CD4-positive, alpha-beta T cell (primary cell): ENCODE measurements around the gene SNORC. TPM values are rescaled to one million over a fixed set of nuclear protein-coding genes. Genes with fewer than 3 reads are reported as not detected.

Experiments used
- ATAC-seq: fragments of 200-7000 bp; cut with Tn5 transposase; one replicate; pipeline ENCODE4 v1.10.0; 2022; ENCODE audit warnings: mild to moderate bottlenecking; ENCODE audit not compliant: poor library complexity
- CTCF ChIA-PET: fragments of 350-600 bp; sonication (Branson Sonifier 250); formaldehyde crosslinking; loops from one replicate; lab custom pipeline; 2021; ENCODE audit warnings: antibody characterized with exemption, inconsistent platforms; lab: Charles Lee
- POLR2A ChIA-PET: fragments of 350-600 bp; sonication (Branson Sonifier 250); formaldehyde crosslinking; loops from one replicate; lab custom pipeline; 2021; ENCODE audit warnings: antibody characterized with exemption, inconsistent platforms; lab: Charles Lee
- DNase-seq, 14 experiments: peaks; one replicate each; pipeline ENCODE4 v3.0.0-alpha.2; 2013 to 2020; ENCODE audit warnings: mixed read lengths in 2 of 14
- H3K27ac ChIP-seq, 2 donors: one replicate each; pipeline versions ENCODE4 v1.5.1 to v1.7.0; 2013; ENCODE audit warnings: low read length in 2 of 2, low read depth in 1 of 2, mild to moderate bottlenecking in 1 of 2
- H3K27me3 ChIP-seq, 2 experiments: 1 replicate in 1 of 2; 2 replicates in 1 of 2; pipeline versions ENCODE4 v1.6.1 to v1.7.0; 2013; ENCODE audit warnings: low read length in 2 of 2, control low read depth in 1 of 2, mild to moderate bottlenecking in 1 of 2, moderate library complexity in 1 of 2; ENCODE audit not compliant: insufficient read depth in 2 of 2, control insufficient read depth in 1 of 2
- H3K36me3 ChIP-seq: one replicate; pipeline ENCODE4 v1.6.1; 2013; ENCODE audit warnings: low read length, control low read depth; ENCODE audit not compliant: insufficient read depth
- H3K4me1 ChIP-seq: one replicate; pipeline ENCODE4 v1.6.1; 2013; ENCODE audit warnings: low read length, control low read depth; ENCODE audit not compliant: insufficient read depth
- H3K4me3 ChIP-seq: one replicate; pipeline ENCODE4 v1.5.1; 2013; ENCODE audit warnings: mild to moderate bottlenecking, low read length, moderate library complexity
- H3K9me3 ChIP-seq, 2 experiments: 1 replicate in 1 of 2; 2 replicates in 1 of 2; pipeline versions ENCODE4 v1.6.1 to v1.7.0; 2013; ENCODE audit warnings: low read length in 2 of 2, mild to moderate bottlenecking in 2 of 2, control low read depth in 1 of 2, moderate library complexity in 1 of 2; ENCODE audit not compliant: control insufficient read depth in 1 of 2, insufficient read depth in 1 of 2
- H3K27ac Mint-ChIP-seq: one replicate; pipeline ENCODE4 v1.8.0; 2020; ENCODE audit warnings: mixed read lengths
- H3K27me3 Mint-ChIP-seq: one replicate; pipeline ENCODE4 v1.8.0; 2021; ENCODE audit warnings: mixed read lengths
- H3K36me3 Mint-ChIP-seq: one replicate; pipeline ENCODE4 v1.8.0; 2021; ENCODE audit warnings: low read depth, mixed read lengths
- H3K4me1 Mint-ChIP-seq: one replicate; pipeline ENCODE4 v1.8.0; 2021; ENCODE audit warnings: low read depth, mixed read lengths
- H3K4me3 Mint-ChIP-seq: one replicate; pipeline ENCODE4 v1.8.0; 2020; ENCODE audit warnings: mild to moderate bottlenecking, mixed read lengths
- H3K9me3 Mint-ChIP-seq: one replicate; pipeline ENCODE4 v1.8.0; 2020; ENCODE audit warnings: mixed read lengths
- intact Hi-C, 2 experiments: fragments of 100-400 bp; cut with DNase I in 1 of 2; cut with micrococcal nuclease in 1 of 2; formaldehyde crosslinking; loops; one replicate each; pipeline versions ENCODE4 v1.15.1 to v1.9.0; 2023 to 2025; cut with DNase I, micrococcal nuclease
- total RNA-seq, 174 experiments: library from RNA in 2 of 174; stranded (reverse) in 2 of 174; gene quantifications; one replicate each; pipeline ENCODE4 v1.2.3 and lab custom pipeline; 2021 to 2026
- TF ChIP-seq, protein P1 (sequence below): fragments of 200-600 bp; IDR thresholded peaks from one replicate; pipeline ENCODE4 v1.8.0; 2022; ENCODE audit warnings: antibody characterized with exemption, mild to moderate bottlenecking

Gene SNORC
- total RNA-seq, 2 experiments from 2014 or later, result 1.2 TPM

DNA sequence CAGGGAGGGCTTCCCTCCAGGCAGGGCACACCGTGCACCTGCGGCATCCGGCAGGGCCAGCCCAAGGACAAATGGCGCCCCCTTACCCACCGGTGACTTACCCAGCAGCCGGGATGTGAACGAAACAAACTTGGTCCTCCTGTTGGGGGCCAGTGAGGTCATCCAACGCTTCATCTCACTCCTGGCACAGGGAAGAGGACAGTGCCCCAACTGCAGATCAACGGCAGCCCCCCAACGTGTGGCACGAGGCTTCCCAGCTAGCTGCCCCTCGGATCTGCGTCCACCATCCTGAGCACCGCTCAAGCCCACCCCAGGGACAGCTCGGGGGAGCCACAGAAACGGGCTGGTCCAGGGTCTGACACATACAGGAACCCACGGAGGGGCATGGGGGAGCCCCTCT is 12.0 kb downstream of the SNORC start:
- ChIA-PET CTCF (no interaction called here), POLR2A (no interaction called here)
- Histone ChIP-seq H3K27me3 (no peaks in the 10 kb centered on the region), H3K27ac (no peak overlapping the region), H3K4me1 (peaks cover under 1% of the 10 kb centered on the region), H3K9me3 (no peaks in the 10 kb centered on the region), H3K4me3 (no peak overlapping the region), H3K36me3 (no peaks in the 10 kb centered on the region)
- ATAC-seq (no peak), DNase-seq (no peak)
- Mint-ChIP-seq H3K4me3 (no peak overlapping the region), H3K27me3 (peaks cover 6% of the 10 kb centered on the region), H3K9me3 (no peaks in the 10 kb centered on the region), H3K4me1 (no peaks in the 10 kb centered on the region), H3K27ac (no peak overlapping the region), H3K36me3 (no peaks in the 10 kb centered on the region)
- intact Hi-C loops, result no loop called here
- TF ChIP-seq, protein P1, sequence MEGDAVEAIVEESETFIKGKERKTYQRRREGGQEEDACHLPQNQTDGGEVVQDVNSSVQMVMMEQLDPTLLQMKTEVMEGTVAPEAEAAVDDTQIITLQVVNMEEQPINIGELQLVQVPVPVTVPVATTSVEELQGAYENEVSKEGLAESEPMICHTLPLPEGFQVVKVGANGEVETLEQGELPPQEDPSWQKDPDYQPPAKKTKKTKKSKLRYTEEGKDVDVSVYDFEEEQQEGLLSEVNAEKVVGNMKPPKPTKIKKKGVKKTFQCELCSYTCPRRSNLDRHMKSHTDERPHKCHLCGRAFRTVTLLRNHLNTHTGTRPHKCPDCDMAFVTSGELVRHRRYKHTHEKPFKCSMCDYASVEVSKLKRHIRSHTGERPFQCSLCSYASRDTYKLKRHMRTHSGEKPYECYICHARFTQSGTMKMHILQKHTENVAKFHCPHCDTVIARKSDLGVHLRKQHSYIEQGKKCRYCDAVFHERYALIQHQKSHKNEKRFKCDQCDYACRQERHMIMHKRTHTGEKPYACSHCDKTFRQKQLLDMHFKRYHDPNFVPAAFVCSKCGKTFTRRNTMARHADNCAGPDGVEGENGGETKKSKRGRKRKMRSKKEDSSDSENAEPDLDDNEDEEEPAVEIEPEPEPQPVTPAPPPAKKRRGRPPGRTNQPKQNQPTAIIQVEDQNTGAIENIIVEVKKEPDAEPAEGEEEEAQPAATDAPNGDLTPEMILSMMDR, result no peak

DNA sequence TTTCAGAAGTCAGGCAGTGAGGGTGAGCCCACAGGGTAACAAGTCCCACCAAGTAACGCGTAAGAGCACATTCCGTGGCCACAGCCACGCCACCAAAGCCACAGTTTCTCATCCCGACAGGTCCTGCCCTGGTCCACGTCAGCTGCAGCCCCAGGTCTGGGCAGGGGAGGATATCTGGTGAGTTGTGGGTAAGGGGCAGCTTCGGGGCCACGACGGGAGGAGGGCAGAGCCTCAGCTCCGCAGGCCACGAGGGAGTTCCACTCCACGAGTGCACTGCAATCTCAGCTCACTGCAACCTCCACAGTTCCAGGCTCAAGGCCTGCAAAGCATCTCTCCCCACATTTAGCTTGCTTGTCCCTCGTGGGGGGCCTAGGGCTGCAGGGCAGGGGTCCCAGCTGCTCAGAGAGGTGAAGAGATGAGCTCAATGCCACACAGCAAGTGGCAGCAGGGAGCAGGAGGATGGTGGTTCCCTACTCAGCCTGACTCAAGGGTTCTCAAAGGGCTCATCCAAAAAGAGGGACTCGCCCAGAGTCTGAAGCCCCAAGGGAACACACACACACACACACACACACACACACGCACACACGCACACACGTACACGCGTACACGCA is 12.5 kb downstream of the SNORC start:
- ATAC-seq, result no peak
- ChIA-PET POLR2A (no interaction called here), CTCF (interaction anchor here (1.2 kb wide), 1 partner anchor 369 kb away, joined by 3 read pairs; the partner anchor contains the start of gene ATG16L1)
- no peaks in the 10 kb centered on the region for H3K9me3 Mint-ChIP-seq
- H3K4me3 Mint-ChIP-seq, result no peak overlapping the region
- H3K36me3 Mint-ChIP-seq, result no peaks in the 10 kb centered on the region
- H3K27me3 Mint-ChIP-seq, result peaks cover 3% of the 10 kb centered on the region
- H3K9me3 ChIP-seq, result no peaks in the 10 kb centered on the region
- H3K27me3 ChIP-seq, result no peaks in the 10 kb centered on the region
- DNase-seq, result no peak
- no peaks in the 10 kb centered on the region for H3K4me1 Mint-ChIP-seq
- H3K36me3 ChIP-seq, result no peaks in the 10 kb centered on the region
- no peak overlapping the region for H3K4me3 ChIP-seq
- TF ChIP-seq, protein P1, result no peak
- no peaks in the 10 kb centered on the region for H3K4me1 ChIP-seq
- intact Hi-C loops, result no loop called here
- H3K27ac ChIP-seq, result no peak overlapping the region
- H3K27ac Mint-ChIP-seq, result no peak overlapping the region

DNA sequence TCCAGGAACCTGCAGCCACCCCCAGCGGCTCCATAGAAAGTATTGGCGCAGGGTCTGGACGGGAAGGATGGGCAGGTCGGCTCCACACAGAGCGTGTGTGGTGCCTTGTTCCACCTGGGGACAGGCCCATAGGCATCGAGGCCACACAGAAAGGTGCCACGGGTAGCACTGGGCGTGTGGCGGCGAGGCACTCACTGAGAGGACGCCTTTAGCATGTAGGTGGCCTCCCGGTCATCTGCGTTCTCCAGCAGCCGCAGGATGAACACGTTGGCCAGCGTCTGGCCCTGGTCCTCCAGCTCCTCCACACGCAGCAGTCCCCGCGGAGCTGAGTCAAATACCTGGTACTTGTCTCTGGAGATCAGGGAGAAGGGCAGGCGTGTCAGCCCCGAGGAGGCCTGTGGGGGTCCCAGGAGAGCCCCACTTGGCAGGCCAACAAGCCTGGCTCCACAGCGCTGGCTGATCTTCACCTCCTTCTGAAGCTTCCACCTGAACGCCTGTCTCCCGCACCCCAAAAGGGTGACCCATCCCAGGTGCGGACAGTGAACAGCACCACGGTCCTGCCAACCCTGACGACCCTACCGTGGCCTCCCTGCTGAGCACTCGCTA is 13.2 kb downstream of the SNORC start:
- Histone ChIP-seq H3K36me3 (no peaks in the 10 kb centered on the region), H3K4me1 (no peaks in the 10 kb centered on the region), H3K27ac (no peak overlapping the region), H3K9me3 (no peaks in the 10 kb centered on the region), H3K27me3 (no peaks in the 10 kb centered on the region), H3K4me3 (no peak overlapping the region)
- Mint-ChIP-seq H3K4me1 (no peaks in the 10 kb centered on the region), H3K27me3 (no peaks in the 10 kb centered on the region), H3K9me3 (no peaks in the 10 kb centered on the region), H3K36me3 (no peaks in the 10 kb centered on the region), H3K4me3 (no peak overlapping the region), H3K27ac (no peak overlapping the region)
- CTCF ChIA-PET, result interaction anchor here (1.2 kb wide), 1 partner anchor 368 kb away, joined by 3 read pairs; the partner anchor contains the start of gene ATG16L1
- POLR2A ChIA-PET, result no interaction called here
- TF ChIP-seq, protein P1, result no peak
- DNase-seq (no peak), ATAC-seq (no peak)
- intact Hi-C loops, result no loop called here
